Tibial nerve (tissue), 4 donors: ENCODE measurements around the gene RNF225.

Experiments used
- CTCF ChIP-seq, 5 experiments: fragments of 200-600 bp in 3 of 5; fragments of 450-650 bp in 2 of 5; sonication (generic) in 3 of 5; IDR thresholded peaks; one replicate each; pipeline ENCODE4 v1.5.1; 2016 to 2019; ENCODE audit warnings: antibody characterized with exemption in 5 of 5, mild to moderate bottlenecking in 3 of 5, moderate library complexity in 2 of 5
- EP300 ChIP-seq, 2 donors: sonication (generic); formaldehyde crosslinking; IDR thresholded peaks; one replicate each; pipeline ENCODE4 v1.6.1; 2017; ENCODE audit warnings: antibody characterized with exemption in 2 of 2, mild to moderate bottlenecking in 1 of 2

- TF ChIP-seq EP300 (IDR thresholded peaks at IDR 0.05) (no peak), CTCF (IDR thresholded peaks at IDR 0.05) (no peak)
These were observed 40.1 kb upstream of the RNF225 start for GRCh38 chr19:58355215-58355796.
